HepG2 (cell line): ENCODE measurements around the gene TMEM125. TPM values are rescaled to one million over a fixed set of nuclear protein-coding genes. Genes with fewer than 3 reads are reported as not detected.

ENCODE experiments used
- ATAC-seq: fragments of 200-7000 bp; cut with Tn5 transposase; 3 replicates; pipeline ENCODE4 v1.9.1; 2020; ENCODE audit warnings: mild to moderate bottlenecking, moderate library complexity
- BruUV-seq: library from RNA; stranded (reverse); fragments of 400-500 nt; replicated peaks from 2 replicates; lab custom pipeline; 2021; lab: Mats Ljungman, UMichigan
- CTCF ChIA-PET: fragments of 300-600 bp; formaldehyde crosslinking; extraction: SDS; loops from one replicate; lab custom pipeline; 2021; ENCODE audit warnings: low total read pairs, inconsistent platforms, low intra/inter-chr PET ratio; lab: Yijun Ruan, JAX
- POLR2A ChIA-PET: fragments of 350-600 bp; sonication (Branson Sonifier 250); formaldehyde crosslinking; loops from one replicate; lab custom pipeline; 2020; ENCODE audit warnings: antibody characterized with exemption, inconsistent platforms; lab: Yijun Ruan, JAX
- DNase-seq: peaks from one replicate; pipeline ENCODE4 v3.0.0-alpha.2; 2015; ENCODE audit warnings: low spot score
- FAIRE-seq: peaks from 3 replicates; lab custom pipeline; 2011; peaks lifted over from hg19 to GRCh38; lab: Jason Lieb, UNC
- H2AFZ ChIP-seq: one replicate; pipeline ENCODE4 v1.6.1; 2011; ENCODE audit warnings: low read length, inconsistent platforms
- H3K27ac ChIP-seq: fragments of 300-600 bp; 3 replicates; pipeline ENCODE4 v1.8.0; 2011; ENCODE audit warnings: mixed run types, mild to moderate bottlenecking, mixed read lengths, low read length, inconsistent platforms; ENCODE audit not compliant: insufficient read depth; ENCODE audit errors: extremely low read length
- H3K27me3 ChIP-seq, 2 experiments: fragments of 200-600 bp in 1 of 2; 2 replicates in 1 of 2; 3 replicates in 1 of 2; pipeline versions ENCODE4 v1.6.0 to v1.8.0; 2011; ENCODE audit warnings: low read length in 2 of 2, mild to moderate bottlenecking in 2 of 2, moderate library complexity in 2 of 2, inconsistent platforms in 1 of 2; ENCODE audit not compliant: insufficient read depth in 2 of 2, control insufficient read depth in 1 of 2
- H3K36me3 ChIP-seq, 2 experiments: fragments of 200-600 bp in 1 of 2; replicated peaks in 1 of 2; 2 replicates in 1 of 2; 3 replicates in 1 of 2; pipeline versions ENCODE4 v1.5.1 to v1.8.0; 2011; ENCODE audit warnings: low read length in 2 of 2, inconsistent platforms in 1 of 2; ENCODE audit not compliant: insufficient read depth in 2 of 2, control insufficient read depth in 1 of 2
- H3K4me1 ChIP-seq: 2 replicates; pipeline ENCODE4 v1.5.1; 2012; ENCODE audit warnings: low read length, inconsistent platforms; ENCODE audit not compliant: insufficient read depth
- H3K4me2 ChIP-seq: 2 replicates; pipeline ENCODE4 v1.6.0; 2011; ENCODE audit warnings: low read depth, low read length, inconsistent platforms
- H3K4me3 ChIP-seq, 3 experiments: fragments of 200-600 bp in 1 of 3; sonication (generic), shearing (Covaris generic) in 1 of 3; replicated peaks in 1 of 3; 2 replicates each; pipeline ENCODE4 v1.5.1; 2011 to 2016; ENCODE audit warnings: low read length in 3 of 3, inconsistent platforms in 2 of 3, low read depth in 2 of 3, mild to moderate bottlenecking in 2 of 3, control low read depth in 1 of 3, mixed read lengths in 1 of 3; ENCODE audit not compliant: insufficient read depth in 1 of 3
- H3K79me2 ChIP-seq: one replicate; pipeline ENCODE4 v1.6.1; 2011; ENCODE audit warnings: low read length, inconsistent platforms; ENCODE audit not compliant: insufficient read depth
- H3K9ac ChIP-seq: 2 replicates; pipeline ENCODE4 v1.6.0; 2011; ENCODE audit warnings: mild to moderate bottlenecking, low read depth, low read length, inconsistent platforms; ENCODE audit not compliant: insufficient read depth
- H3K9me3 ChIP-seq: 2 replicates; pipeline ENCODE4 v1.5.1; 2012; ENCODE audit warnings: mild to moderate bottlenecking, low read length
- H4K20me1 ChIP-seq: 2 replicates; pipeline ENCODE4 v1.6.0; 2011; ENCODE audit warnings: inconsistent platforms, mild to moderate bottlenecking, low read length, moderate library complexity; ENCODE audit not compliant: insufficient read depth
- GTF2F1 ChIP-seq: fragments of 150-350 bp; IDR thresholded peaks from 2 replicates; pipeline ENCODE4 v1.6.1; 2014; ENCODE audit warnings: low read length
- MLLT10 ChIP-seq: sonication (generic); formaldehyde crosslinking; IDR thresholded peaks from 2 replicates; pipeline ENCODE4 v1.4.0; 2020; ENCODE audit warnings: missing genetic modification reagents
- PHF20 ChIP-seq: sonication (generic); formaldehyde crosslinking; IDR thresholded peaks from 2 replicates; pipeline ENCODE4 v1.5.0; 2020; ENCODE audit warnings: mild to moderate bottlenecking, missing genetic modification reagents
- SNAPC5 ChIP-seq: sonication (generic); formaldehyde crosslinking; IDR thresholded peaks from 2 replicates; pipeline ENCODE4 v1.8.1; 2023; ENCODE audit warnings: mild to moderate bottlenecking, missing genetic modification reagents, borderline replicate concordance
- TAF1 ChIP-seq: sonication (generic); formaldehyde crosslinking; IDR thresholded peaks from 2 replicates; pipeline ENCODE4 v1.4.0; 2020; ENCODE audit warnings: missing genetic modification reagents
- TOPORS ChIP-seq: sonication (generic); formaldehyde crosslinking; IDR thresholded peaks from 2 replicates; pipeline ENCODE4 v1.8.0; 2023; ENCODE audit warnings: mild to moderate bottlenecking, missing genetic modification reagents
- ZBTB7B ChIP-seq: sonication (generic); formaldehyde crosslinking; IDR thresholded peaks from 2 replicates; pipeline ENCODE4 v1.4.0; 2020; ENCODE audit warnings: missing genetic modification reagents
- ZFP36 ChIP-seq: fragments of 150-350 bp; IDR thresholded peaks from 2 replicates; pipeline ENCODE4 v1.6.1; 2018; ENCODE audit warnings: borderline replicate concordance, low read length, low read depth; ENCODE audit not compliant: partially characterized antibody
- ZNF101 ChIP-seq: sonication (generic); formaldehyde crosslinking; IDR thresholded peaks from 2 replicates; pipeline ENCODE4 v1.4.0; 2020; ENCODE audit warnings: mild to moderate bottlenecking, low read depth, missing genetic modification reagents, borderline replicate concordance
- ZNF281 ChIP-seq: sonication (generic); formaldehyde crosslinking; IDR thresholded peaks from 2 replicates; pipeline ENCODE4 v1.4.0; 2020; ENCODE audit warnings: missing genetic modification reagents, borderline replicate concordance
- WGBS: methylation state at CpG from one replicate; pipeline ENCODE4 v1.1.6; 2017; ENCODE audit warnings: low lambda C conversion rate; 5-methylcytosine and 5-hydroxymethylcytosine counted together
- in situ Hi-C: cut with HindIII; loops from 2 replicates; pipeline ENCODE4 v1.10.0; 2017; ENCODE audit warnings: low pct_unique_long_range_greater_than_20kb; ENCODE audit not compliant: extremely low pct_ligation_motif_present
- intact Hi-C: fragments of 100-400 bp; cut with micrococcal nuclease; formaldehyde crosslinking; loops from one replicate; pipeline ENCODE4 v1.10.0; 2022; ENCODE audit not compliant: unreplicated experiment
- polyA plus RNA-seq, 8 experiments: library from polyadenylated mRNA; depleted of rRNA in 3 of 8; stranded (reverse) in 7 of 8; unstranded in 1 of 8; fragments of >200 nt; fragmentation: Illumina TruSeq in 4 of 8; extraction: Trizol in 4 of 8; gene quantifications; 2 replicates each; pipeline versions ENCODE4 v1.2.1 to v1.2.3, GENCODE V29; 2011 to 2016; ENCODE audit warnings: low read depth in 4 of 8, missing spikeins in 1 of 8, mixed read lengths in 1 of 8; ENCODE audit not compliant: insufficient read depth in 1 of 8
- total RNA-seq, 5 experiments: library from RNA; depleted of rRNA; stranded (reverse); fragments of >200 nt; fragmentation: Illumina TruSeq; extraction: Trizol; gene quantifications; 2 replicates each; pipeline ENCODE4 v1.2.3, GENCODE V29; 2016; ENCODE audit warnings: low read depth in 1 of 5

Gene TMEM125
- total and polyA plus RNA-seq, 2 of the 13 experiments (the other 11 are each of a cell fraction or from before 2014, with no cell fraction given) = 0.03 TPM; not detected in 1

GRCh38 chr1:43272161-43272560 is 2.4 kb downstream of the TMEM125 start (continued):
- no peak for TF ChIP-seq SNAPC5 (CRISPR knock-in tag)
- TF ChIP-seq ZFP36 = no peak
- TF ChIP-seq TAF1 = no peak
- no peak for TF ChIP-seq GTF2F1
- no peak for TF ChIP-seq ZNF101 (CRISPR knock-in tag)

- ATAC-seq (no peak), FAIRE-seq (no peak), DNase-seq (no peak)
- no peak overlapping the region for H3K4me2 ChIP-seq
- H3K4me1 ChIP-seq = peaks cover 75% of the 10 kb centered on the region
- no peaks in the 10 kb centered on the region for H4K20me1 ChIP-seq
- peaks cover 0 to 3% of the 10 kb centered on the region in 2 experiments; a peak in 1 of 5 replicates for H3K27me3 ChIP-seq
- 94% methylated on average over 18 of the region's 46 CpGs for WGBS
- no peaks in the 10 kb centered on the region for H3K36me3 ChIP-seq
- no TSS peak for BruUV-seq
- TF ChIP-seq MLLT10 (CRISPR knock-in tag) (no peak), ZNF281 (no peak), PHF20 (CRISPR knock-in tag) (no peak), ZBTB7B (no peak), TOPORS (no peak)
- H3K79me2 ChIP-seq = no peaks in the 10 kb centered on the region
- in situ Hi-C loops (no loop called here), intact Hi-C loops (no loop called here)
- H3K9ac ChIP-seq = no peak overlapping the region
- no peaks in the 10 kb centered on the region for H3K9me3 ChIP-seq
- POLR2A ChIA-PET = no interaction called here
- no peak overlapping the region for H3K4me3 ChIP-seq
- CTCF ChIA-PET = no interaction called here
- no peak overlapping the region for H3K27ac ChIP-seq
- no peak overlapping the region for H2AFZ ChIP-seq
Observed at GRCh38 chr1:43272576-43273571, 3.1 kb downstream of the TMEM125 start.
